ENCODE results near the gene M1AP.

M1AP gene

DNA sequence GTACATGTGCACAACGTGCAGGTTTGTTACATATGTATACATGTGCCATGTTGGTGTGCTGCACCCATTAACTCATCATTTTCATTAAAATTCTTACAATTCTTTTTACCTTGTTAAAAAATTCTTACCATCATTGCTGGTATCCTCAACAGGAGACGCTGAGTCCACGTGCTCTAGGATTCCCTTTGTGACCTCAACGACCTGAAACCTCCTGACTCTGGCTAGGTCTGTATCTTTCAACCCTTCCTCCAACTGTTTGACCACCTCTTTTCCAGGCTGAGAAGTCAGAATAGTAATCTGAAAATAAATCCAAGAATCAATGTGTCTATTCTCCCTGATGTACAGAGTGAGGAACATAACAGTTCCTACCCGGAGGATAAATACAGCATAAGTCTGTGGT is 41.2 kb downstream of the M1AP start:
- no peak for DNase-seq (ENCODE audit: low read depth)
- in situ Hi-C loops (cut with HindIII; ENCODE audit: low sequenced_read_pairs) = no loop called here
- no peak overlapping the region for H3K4me3 ChIP-seq (ENCODE audit: low read depth, low read length)
- TF ChIP-seq, protein P1, sequence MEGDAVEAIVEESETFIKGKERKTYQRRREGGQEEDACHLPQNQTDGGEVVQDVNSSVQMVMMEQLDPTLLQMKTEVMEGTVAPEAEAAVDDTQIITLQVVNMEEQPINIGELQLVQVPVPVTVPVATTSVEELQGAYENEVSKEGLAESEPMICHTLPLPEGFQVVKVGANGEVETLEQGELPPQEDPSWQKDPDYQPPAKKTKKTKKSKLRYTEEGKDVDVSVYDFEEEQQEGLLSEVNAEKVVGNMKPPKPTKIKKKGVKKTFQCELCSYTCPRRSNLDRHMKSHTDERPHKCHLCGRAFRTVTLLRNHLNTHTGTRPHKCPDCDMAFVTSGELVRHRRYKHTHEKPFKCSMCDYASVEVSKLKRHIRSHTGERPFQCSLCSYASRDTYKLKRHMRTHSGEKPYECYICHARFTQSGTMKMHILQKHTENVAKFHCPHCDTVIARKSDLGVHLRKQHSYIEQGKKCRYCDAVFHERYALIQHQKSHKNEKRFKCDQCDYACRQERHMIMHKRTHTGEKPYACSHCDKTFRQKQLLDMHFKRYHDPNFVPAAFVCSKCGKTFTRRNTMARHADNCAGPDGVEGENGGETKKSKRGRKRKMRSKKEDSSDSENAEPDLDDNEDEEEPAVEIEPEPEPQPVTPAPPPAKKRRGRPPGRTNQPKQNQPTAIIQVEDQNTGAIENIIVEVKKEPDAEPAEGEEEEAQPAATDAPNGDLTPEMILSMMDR (IDR thresholded peaks at IDR 0.05; ENCODE audit: low read depth, low read length, missing control alignments) = no peak

DNA sequence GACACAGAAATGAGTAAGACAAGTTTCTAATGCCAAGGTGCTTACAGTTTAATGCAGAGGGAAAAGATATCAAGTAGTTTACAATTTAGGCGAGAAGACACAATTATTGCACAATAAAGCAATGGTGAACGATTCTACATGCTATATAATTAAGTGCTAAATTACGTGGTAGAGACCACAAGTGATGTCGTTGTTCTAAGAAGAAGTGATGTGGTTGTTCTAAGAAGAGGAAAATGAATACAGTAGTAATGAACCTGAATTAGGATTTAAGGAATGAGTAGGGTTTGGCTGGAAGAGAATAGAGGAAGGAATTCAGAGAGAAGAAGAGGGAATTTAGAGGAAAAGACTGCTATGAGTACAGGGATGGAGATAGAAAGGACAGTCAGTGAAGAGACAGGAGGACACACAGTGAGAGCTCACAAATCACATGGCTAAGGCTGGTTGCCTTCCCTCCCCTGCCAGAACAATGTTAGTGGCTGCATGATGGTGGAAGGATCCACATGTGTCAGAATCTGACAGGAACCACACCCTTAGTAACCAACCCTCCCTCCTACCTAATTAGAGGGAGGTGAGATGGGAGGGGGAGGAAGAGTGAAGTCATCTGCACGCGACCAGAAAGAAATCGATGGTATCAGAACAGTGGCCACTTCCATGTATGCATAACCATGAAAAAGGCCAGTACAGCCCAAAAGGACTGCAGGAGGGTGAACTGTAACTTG is 44.7 kb downstream of the M1AP start:
- DNase-seq (ENCODE audit: low read depth) = no peak
- in situ Hi-C loops (cut with HindIII; ENCODE audit: low sequenced_read_pairs) = no loop called here
- TF ChIP-seq, protein P1 (IDR thresholded peaks at IDR 0.05; ENCODE audit: low read depth, low read length, missing control alignments) = no peak
- H3K4me3 ChIP-seq (ENCODE audit: low read depth, low read length) = no peak overlapping the region

DNA sequence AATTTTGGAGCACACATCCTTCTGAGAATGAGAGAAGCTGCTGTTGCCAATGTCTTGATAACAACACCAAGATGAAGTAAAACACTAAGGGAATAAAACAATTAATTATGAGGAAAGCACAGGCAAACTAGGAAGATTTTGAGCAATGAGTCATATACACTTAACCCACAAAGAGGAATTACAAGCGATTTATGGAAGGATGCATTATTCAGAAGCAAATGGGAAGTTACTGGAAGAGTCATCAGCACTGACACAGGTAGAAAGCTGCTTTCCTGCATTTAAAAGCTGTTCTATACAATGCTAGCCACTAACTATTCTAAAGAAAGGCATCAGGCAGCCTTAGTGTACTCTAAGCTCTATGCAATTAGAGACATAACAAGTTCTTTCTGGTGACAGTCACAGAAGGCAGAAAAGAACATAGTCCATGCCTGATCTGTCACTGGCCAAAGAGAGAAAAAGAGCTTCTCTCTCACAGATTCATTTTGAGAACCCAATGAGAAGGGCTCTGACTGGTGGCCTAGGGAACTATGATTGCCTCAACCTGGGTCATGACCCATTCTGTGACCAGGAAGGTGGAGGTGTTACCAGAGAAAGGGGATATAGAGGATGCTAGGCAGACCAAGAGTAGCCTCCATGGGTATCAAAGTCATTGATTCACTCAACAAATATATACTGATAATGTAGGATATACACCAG is 45.4 kb downstream of the M1AP start:
- TF ChIP-seq, protein P1 (IDR thresholded peaks at IDR 0.05; ENCODE audit: low read depth, low read length, missing control alignments) = no peak
- H3K4me3 ChIP-seq (ENCODE audit: low read depth, low read length) = no peak overlapping the region
- peak; percentile 33 for DNase-seq (ENCODE audit: low read depth)
- in situ Hi-C loops (cut with HindIII; ENCODE audit: low sequenced_read_pairs) = no loop called here

DNA sequence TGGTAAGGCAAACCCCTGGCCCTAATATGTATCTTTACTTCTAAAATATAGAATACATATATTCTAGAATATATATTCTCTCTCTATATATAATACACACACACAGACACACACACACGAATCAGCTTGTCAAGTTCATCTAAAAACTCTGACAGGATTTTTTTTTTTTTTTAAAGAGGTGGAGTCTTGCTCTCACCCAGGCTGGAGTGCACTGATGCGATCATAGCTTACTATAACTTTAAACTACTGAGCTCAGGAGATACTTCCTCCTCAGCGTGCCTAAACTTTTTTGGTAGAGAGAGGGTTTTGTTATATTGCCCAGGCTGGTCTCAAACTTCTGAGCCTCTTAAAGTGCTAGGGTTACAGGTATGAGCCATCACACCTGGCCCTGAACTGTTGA is 48.5 kb downstream of the M1AP start:
- TF ChIP-seq, protein P1 (IDR thresholded peaks at IDR 0.05; ENCODE audit: low read depth, low read length, missing control alignments) = no peak
- no peak overlapping the region for H3K4me3 ChIP-seq (ENCODE audit: low read depth, low read length)
- no peak for DNase-seq (ENCODE audit: low read depth)
- in situ Hi-C loops (cut with HindIII; ENCODE audit: low sequenced_read_pairs) = no loop called here

DNA sequence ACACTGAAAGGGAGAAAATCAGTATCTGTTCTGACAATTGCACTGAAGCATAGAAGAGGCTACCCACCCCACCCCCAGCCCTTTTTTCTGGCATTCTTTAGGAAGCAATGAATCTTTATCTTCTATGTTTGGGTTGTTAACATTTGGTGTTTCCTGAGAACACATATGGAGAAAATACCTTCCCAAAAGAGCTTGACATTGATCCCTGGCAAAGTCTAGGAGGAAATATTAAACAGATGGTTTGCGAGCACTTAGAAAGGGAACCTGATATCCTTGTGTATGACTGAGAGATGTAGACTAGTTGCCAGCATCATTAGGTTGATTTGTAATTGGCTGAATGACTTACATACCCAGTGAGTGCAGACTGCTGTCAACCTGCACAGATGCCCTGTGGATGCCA is 50.7 kb downstream of the M1AP start:
- no peak for DNase-seq (ENCODE audit: low read depth)
- no peak overlapping the region for H3K4me3 ChIP-seq (ENCODE audit: low read depth, low read length)
- TF ChIP-seq, protein P1 (IDR thresholded peaks at IDR 0.05; ENCODE audit: low read depth, low read length, missing control alignments) = no peak
- in situ Hi-C loops (cut with HindIII; ENCODE audit: low sequenced_read_pairs) = no loop called here

DNA sequence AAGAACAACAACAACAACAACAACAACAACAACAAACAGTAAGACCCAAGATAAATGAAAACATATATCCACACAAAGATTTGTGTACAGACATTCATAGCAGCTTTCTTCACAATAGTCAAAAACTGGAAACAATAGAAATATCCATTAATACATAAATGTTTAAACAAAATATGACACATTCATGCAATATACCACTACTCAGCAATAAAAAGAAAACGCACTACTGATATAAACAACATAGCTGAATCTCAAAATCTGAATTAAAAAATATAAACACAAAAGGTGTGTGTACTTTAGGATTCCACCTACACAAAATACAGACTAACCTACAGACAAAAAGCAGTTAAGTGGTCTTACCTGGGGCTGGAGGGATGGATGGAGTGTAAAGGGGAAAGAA is 51.5 kb downstream of the M1AP start:
- TF ChIP-seq, protein P1 (IDR thresholded peaks at IDR 0.05; ENCODE audit: low read depth, low read length, missing control alignments) = no peak
- in situ Hi-C loops (cut with HindIII; ENCODE audit: low sequenced_read_pairs) = no loop called here

More for the DNA sequence above, 51.5 kb downstream of the M1AP start:
- no peak overlapping the region for H3K4me3 ChIP-seq (ENCODE audit: low read depth, low read length)
- DNase-seq (ENCODE audit: low read depth) = no peak

Data from astrocyte of the cerebellum (primary cell).